ENCODE results near the gene WDR86.

DNA sequence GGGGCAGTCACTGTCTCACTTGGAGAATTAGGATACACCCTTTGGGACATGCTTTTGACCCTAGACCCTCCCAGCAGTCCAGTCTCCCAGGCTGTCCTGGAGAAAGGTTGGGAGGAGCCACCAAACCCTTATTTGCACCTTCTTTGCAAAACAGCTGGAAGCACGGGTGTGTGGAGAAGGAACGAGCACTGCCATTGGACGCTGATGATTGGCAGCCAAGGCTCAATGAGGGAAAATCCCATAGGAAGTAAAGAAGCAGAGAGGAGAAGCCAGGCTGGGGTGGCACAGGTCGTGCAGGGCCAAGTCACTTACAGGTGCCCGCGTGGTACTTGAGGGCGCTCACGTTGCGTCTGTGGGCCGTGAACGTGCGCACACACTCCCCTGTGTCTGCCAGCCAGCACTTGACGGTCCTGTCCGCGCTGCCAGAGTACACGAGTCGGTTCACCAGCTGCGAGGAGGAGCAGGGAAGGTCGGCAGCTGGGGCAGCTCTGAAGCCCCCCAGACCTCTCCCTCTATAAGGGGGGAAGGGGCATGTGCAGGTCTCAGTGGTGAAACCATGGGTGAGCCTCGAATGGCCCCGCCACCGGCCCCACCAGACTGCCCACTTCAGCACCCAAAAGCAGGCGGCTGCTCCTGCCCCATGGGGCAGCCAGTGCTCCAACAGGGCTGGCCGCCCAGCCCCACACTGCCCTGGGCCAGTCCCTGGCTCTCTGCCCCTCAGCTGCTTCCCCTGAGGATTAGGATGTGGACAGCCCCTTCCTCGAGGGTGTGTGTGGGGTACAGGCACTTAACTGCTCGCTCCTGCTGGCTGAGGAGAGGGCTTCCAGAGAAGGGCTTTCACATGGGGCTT lies 24.8 kb downstream of the WDR86 start:
- no peak for TF ChIP-seq EZH2 (IDR thresholded peaks at IDR 0.05; ENCODE audit: insufficient read depth, poor library complexity, severe bottlenecking)
- TF ChIP-seq EZH2phosphoT487 (IDR thresholded peaks at IDR 0.05; ENCODE audit: insufficient read depth, low read depth) = no peak
